ENCODE data around the gene NFKBIE. TPM values are rescaled to one million over a fixed set of nuclear protein-coding genes. Genes with fewer than 3 reads are reported as not detected.

NFKBIE gene
- total RNA-seq, 1 donor = 4.7 TPM

DNA sequence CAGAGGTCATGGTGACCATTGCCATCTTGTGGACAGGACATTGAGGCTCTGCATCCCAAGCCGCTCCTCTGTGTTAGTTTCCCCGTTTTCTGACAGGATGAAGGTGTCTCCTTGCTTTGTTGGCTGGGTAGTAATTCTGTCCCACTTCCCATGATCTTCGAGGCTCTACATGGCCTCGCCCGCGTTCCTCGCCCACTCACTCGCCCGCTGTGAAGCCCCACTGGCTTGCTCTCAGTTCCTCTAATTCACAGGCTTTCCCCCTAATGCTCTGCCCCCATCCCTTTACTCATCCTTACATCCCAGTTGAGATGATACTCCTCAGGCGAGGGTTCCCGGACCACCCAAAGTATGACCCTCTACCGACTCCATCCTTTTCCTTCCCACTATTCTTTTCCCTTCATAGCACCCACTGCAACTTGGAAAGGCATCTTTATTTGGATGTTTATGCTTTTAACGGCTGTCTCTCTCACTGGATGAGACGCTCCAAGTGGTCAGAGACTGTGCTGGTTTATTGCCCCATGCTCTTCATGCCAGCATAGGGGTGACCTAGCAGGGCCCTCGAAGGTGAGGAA is 7.5 kb downstream of the NFKBIE start:
- H3K36me3 ChIP-seq (ENCODE audit: insufficient read depth, low read length) = peaks cover 39% of the 10 kb centered on the region
- peak overlapping the region; percentile 82 for H3K4me2 ChIP-seq (ENCODE audit: insufficient read depth, low read length)
- H3K4me1 ChIP-seq (ENCODE audit: insufficient read depth, low read length) = peaks cover 17% of the 10 kb centered on the region
- H3K27ac ChIP-seq (ENCODE audit: low read depth, low read length) = peak overlapping the region; percentile 61
- H3K79me2 ChIP-seq (ENCODE audit: insufficient read depth, low read length) = peaks cover 46% of the 10 kb centered on the region
- no peaks in the 10 kb centered on the region for H3K27me3 ChIP-seq (ENCODE audit: insufficient read depth, low read length)
- H2AFZ ChIP-seq (ENCODE audit: low read length) = peak overlapping the region; percentile 86
- peaks cover 39% of the 10 kb centered on the region for H4K20me1 ChIP-seq (ENCODE audit: insufficient read depth, low read length)
- no peaks in the 10 kb centered on the region for H3K9me3 ChIP-seq (ENCODE audit: low read depth, low read length)
- DNase-seq (ENCODE audit: insufficient read length, low spot score, missing footprints) = peak; percentile 71
- no peak for TF ChIP-seq CTCF (IDR thresholded peaks at IDR 0.05; ENCODE audit: extremely low read depth, low read depth, low read length)
- peak overlapping the region; percentile 97 for H3K4me3 ChIP-seq (ENCODE audit: insufficient read depth, low read length)

DNA sequence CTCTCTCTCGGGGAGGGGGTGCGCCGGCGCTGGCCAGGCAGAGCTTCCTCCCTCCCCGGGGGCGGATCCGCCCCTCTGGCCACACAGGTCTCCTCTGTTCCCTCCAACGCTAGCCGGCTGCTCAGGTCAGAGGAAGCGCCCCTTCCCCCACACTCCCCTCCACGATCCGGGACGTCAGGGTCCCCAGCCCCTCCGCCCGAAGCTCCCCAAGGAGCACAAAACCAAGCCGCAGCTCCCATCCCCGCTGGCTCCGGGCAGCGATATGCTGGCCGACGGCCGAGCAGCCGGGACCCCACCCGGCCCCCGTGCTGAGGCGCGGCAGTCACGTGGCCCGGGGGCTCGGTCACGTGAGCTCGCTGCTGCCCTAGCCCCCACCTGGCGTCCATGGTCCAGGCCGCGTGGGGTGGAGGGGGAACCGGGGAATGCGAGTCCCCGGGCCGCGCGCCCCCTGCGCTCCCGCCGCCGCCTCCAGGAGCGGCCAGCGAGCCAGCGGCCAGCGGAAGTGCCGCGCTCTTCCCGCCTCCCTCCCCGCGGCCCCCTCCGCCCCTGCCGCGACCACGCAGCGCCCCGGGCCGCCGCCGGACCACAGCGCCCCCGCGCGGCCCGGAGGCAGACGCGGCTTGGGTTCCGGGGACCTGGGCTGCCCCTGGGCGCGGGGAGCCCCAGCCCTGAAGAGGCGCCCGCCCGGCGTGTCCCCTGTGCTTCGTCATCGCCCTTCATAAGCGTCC is 8.2 kb downstream of the NFKBIE start, which contains the start of gene SLC35B2:
SLC35B2 (minus strand) TSS at position 504 of the 728 bp plus-strand sequence; CDS start at position 386, 118 bp downstream.
- DNase-seq (ENCODE audit: insufficient read length, low spot score, missing footprints) = peak; percentile 99
- peaks cover 17% of the 10 kb centered on the region for H3K4me1 ChIP-seq (ENCODE audit: insufficient read depth, low read length)
- H4K20me1 ChIP-seq (ENCODE audit: insufficient read depth, low read length) = peaks cover 42% of the 10 kb centered on the region
- peaks cover 42% of the 10 kb centered on the region for H3K79me2 ChIP-seq (ENCODE audit: insufficient read depth, low read length)
- no peaks in the 10 kb centered on the region for H3K27me3 ChIP-seq (ENCODE audit: insufficient read depth, low read length)
- peak within 1 kb of the TSS; percentile 96 for H3K4me2 ChIP-seq (ENCODE audit: insufficient read depth, low read length)
- H2AFZ ChIP-seq (ENCODE audit: low read length) = peak within 1 kb of the TSS; percentile 86
- H3K27ac ChIP-seq (ENCODE audit: low read depth, low read length) = peak within 1 kb of the TSS; percentile 67
- peaks cover 45% of the 10 kb centered on the region for H3K36me3 ChIP-seq (ENCODE audit: insufficient read depth, low read length)
- TF ChIP-seq CTCF (IDR thresholded peaks at IDR 0.05; ENCODE audit: extremely low read depth, low read depth, low read length) = peak; percentile 43
- H3K4me3 ChIP-seq (ENCODE audit: insufficient read depth, low read length) = peak within 1 kb of the TSS; percentile 97
- H3K9me3 ChIP-seq (ENCODE audit: low read depth, low read length) = no peaks in the 10 kb centered on the region

DNA sequence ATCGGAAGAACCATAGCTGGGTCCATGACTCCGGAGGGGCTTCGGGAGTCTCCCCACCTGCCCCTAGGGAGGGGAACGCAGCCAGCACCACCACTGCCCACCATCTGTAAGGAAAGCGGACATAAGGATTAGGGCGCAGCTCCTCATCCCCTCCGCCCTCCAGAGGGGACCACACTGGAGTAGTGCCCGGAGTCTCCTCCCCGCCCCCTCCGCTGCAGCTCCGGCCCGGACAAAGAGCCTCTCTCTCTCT is 8.7 kb downstream of the NFKBIE start:
- Histone ChIP-seq H3K4me2 (ENCODE audit: insufficient read depth, low read length) (peak overlapping the region; percentile 96), H3K27ac (ENCODE audit: low read depth, low read length) (peak overlapping the region; percentile 67), H3K9me3 (ENCODE audit: low read depth, low read length) (no peaks in the 10 kb centered on the region), H3K4me3 (ENCODE audit: insufficient read depth, low read length) (peak overlapping the region; percentile 97), H4K20me1 (ENCODE audit: insufficient read depth, low read length) (peaks cover 46% of the 10 kb centered on the region), H3K4me1 (ENCODE audit: insufficient read depth, low read length) (peaks cover 17% of the 10 kb centered on the region), H3K27me3 (ENCODE audit: insufficient read depth, low read length) (no peaks in the 10 kb centered on the region), H2AFZ (ENCODE audit: low read length) (peak overlapping the region; percentile 18), H3K79me2 (ENCODE audit: insufficient read depth, low read length) (peaks cover 45% of the 10 kb centered on the region), H3K36me3 (ENCODE audit: insufficient read depth, low read length) (peaks cover 50% of the 10 kb centered on the region)
- no peak for DNase-seq (ENCODE audit: insufficient read length, low spot score, missing footprints)
- TF ChIP-seq CTCF (IDR thresholded peaks at IDR 0.05; ENCODE audit: extremely low read depth, low read depth, low read length) = no peak

All from osteoblast (primary cell).